Endothelial cell (in vitro differentiated cells): ENCODE results near the gene EHMT1. TPM values are rescaled to one million over a fixed set of nuclear protein-coding genes. Genes with fewer than 3 reads are reported as not detected.
"Not testable (repeated sequence)": the region's sequence is repeated elsewhere in the genome, so short reads cannot be mapped to it uniquely, and the experiment has no call there.

Experiments used
- DNase-seq: peaks from one replicate; pipeline ENCODE4 v3.0.0; 2021; ENCODE audit warnings: low spot score
- H3K27ac Mint-ChIP-seq: one replicate; pipeline ENCODE4 v1.8.0; 2021; ENCODE audit warnings: mixed read lengths, inconsistent platforms; ENCODE audit not compliant: unreplicated experiment
- H3K27me3 Mint-ChIP-seq: one replicate; pipeline ENCODE4 v1.8.0; 2021; ENCODE audit warnings: mild to moderate bottlenecking, moderate library complexity, mixed read lengths, inconsistent platforms; ENCODE audit not compliant: unreplicated experiment
- H3K36me3 Mint-ChIP-seq: one replicate; pipeline ENCODE4 v1.8.0; 2021; ENCODE audit warnings: mild to moderate bottlenecking, low read depth, mixed read lengths, inconsistent platforms; ENCODE audit not compliant: unreplicated experiment
- H3K4me1 Mint-ChIP-seq: one replicate; pipeline ENCODE4 v1.8.0; 2021; ENCODE audit warnings: mild to moderate bottlenecking, mixed read lengths, inconsistent platforms; ENCODE audit not compliant: unreplicated experiment
- H3K4me3 Mint-ChIP-seq: one replicate; pipeline ENCODE4 v1.8.0; 2021; ENCODE audit warnings: mild to moderate bottlenecking, mixed read lengths, inconsistent platforms; ENCODE audit not compliant: unreplicated experiment
- H3K9me3 Mint-ChIP-seq: one replicate; pipeline ENCODE4 v1.8.0; 2021; ENCODE audit warnings: mixed read lengths, inconsistent platforms; ENCODE audit not compliant: unreplicated experiment
- CTCF ChIP-seq: fragments of 200-600 bp; sonication (generic); IDR thresholded peaks from one replicate; pipeline ENCODE4 v1.5.0; 2021; ENCODE audit warnings: antibody characterized with exemption; ENCODE audit not compliant: unreplicated experiment
- total RNA-seq: library from RNA; stranded (reverse); fragmentation: NEBNext Ultra II Directional; extraction: Animal tissue kit (Norgen Biotek cat#: 25700); gene quantifications from one replicate; pipeline ENCODE4 v1.2.1, GENCODE V29; 2021; ENCODE audit not compliant: unreplicated experiment

EHMT1 gene
- total RNA-seq, 1 donor from 2014 or later, result 120 TPM

DNA sequence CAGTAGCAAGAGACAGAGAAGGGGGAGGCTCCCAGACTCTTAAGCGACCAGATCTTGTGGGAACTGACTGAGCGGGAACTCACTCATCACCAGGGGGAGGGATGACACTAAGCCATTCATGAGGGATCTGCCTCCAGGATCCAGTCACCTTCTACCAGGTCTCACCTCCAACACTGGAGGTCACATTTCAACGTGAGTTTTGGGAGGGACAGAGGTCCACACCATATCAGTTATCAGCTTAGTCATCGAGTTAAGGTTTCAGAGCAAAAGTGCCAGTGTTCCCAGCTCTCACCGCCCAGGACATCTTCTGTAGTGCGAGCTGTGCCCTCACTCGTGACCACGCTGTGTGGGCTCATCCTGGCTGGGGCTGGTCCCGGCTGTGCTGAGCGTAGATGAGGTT, 160.1 kb downstream of the EHMT1 start:
- Mint-ChIP-seq H3K27ac (no peak overlapping the region), H3K9me3 (no peaks in the 10 kb centered on the region), H3K36me3 (peaks cover 43% of the 10 kb centered on the region), H3K4me1 (peaks cover 3% of the 10 kb centered on the region), H3K27me3 (peaks cover 3% of the 10 kb centered on the region), H3K4me3 (no peak overlapping the region)
- TF ChIP-seq CTCF, result no peak
- DNase-seq, result no peak

DNA sequence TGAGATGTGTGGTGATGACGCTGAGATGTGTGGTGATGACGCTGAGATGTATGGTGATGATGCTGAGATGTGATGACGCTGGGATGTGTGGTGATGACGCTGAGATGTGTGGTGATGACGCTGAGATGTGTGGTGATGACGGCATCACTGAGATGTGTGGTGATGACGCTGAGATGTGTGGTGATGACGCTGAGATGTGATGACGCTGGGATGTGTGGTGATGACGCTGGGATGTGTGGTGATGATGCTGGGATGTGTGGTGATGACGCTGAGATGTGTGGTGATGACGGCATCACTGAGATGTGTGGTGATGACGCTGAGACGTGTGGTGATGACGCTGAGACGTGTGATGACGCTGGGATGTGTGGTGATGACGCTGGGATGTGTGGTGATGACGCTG, 161.2 kb downstream of the EHMT1 start:
- H3K27ac Mint-ChIP-seq, H3K4me1 Mint-ChIP-seq, H3K9me3 Mint-ChIP-seq, H3K4me3 Mint-ChIP-seq, DNase-seq, H3K27me3 Mint-ChIP-seq: not testable (repeated sequence)
- peaks cover 43% of the 10 kb centered on the region for H3K36me3 Mint-ChIP-seq

- peaks cover 33% of the 10 kb centered on the region for H3K36me3 Mint-ChIP-seq
- H3K27me3 Mint-ChIP-seq, result peaks cover 3% of the 10 kb centered on the region
- no peak overlapping the region for H3K27ac Mint-ChIP-seq
- no peaks in the 10 kb centered on the region for H3K9me3 Mint-ChIP-seq
- peaks cover 12% of the 10 kb centered on the region for H3K4me1 Mint-ChIP-seq
- TF ChIP-seq CTCF, result no peak
- H3K4me3 Mint-ChIP-seq, result no peak overlapping the region
- DNase-seq, result no peak
Measured at GRCh38 chr9:137781906-137782585, 163.2 kb downstream of the EHMT1 start.

DNA sequence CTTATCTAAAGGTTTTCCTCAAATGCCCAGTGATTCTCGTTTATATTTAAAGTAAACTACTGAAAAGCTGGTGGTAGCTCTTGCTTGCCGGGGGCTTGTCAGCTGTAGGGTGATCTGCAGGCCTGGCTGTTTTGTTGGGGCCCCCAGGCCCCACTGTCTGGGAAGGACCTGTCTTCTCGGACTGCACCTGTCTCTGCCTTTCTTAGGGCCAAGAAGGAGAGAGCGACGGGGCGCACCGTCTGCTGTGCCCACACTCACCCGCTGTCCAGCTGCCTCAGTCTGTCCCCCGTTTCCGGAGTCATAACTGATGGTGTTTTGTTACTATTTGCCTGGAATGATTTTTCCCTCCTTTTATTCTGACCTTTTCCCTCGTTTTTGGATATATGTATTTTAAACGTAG, 164.7 kb downstream of the EHMT1 start:
- Mint-ChIP-seq H3K36me3 (peaks cover 30% of the 10 kb centered on the region), H3K9me3 (no peaks in the 10 kb centered on the region), H3K27me3 (peaks cover 4% of the 10 kb centered on the region), H3K4me3 (peak overlapping the region; percentile 56), H3K4me1 (peaks cover 11% of the 10 kb centered on the region), H3K27ac (peak overlapping the region; percentile 39)
- DNase-seq, result no peak
- TF ChIP-seq CTCF, result no peak

DNA sequence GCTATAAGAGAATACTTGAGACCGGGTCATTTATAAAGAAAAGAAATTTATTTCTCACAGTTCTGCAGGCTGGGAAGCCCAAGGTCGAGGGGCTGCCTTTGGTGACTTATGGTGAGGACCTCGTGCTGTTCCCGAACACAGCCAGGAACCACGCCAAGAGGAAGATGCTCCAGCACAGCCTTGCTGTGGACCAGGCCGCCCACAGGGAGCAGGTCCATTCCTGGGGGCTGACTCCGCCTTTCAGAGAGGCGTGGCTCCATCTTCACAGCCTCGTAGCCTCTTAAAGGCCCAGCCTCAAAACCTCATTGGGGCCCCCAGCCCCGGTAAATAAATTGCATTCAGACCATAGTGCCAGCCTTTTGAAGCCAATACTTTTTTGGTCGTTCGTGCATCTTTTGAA, 165.2 kb downstream of the EHMT1 start:
- H3K4me1 Mint-ChIP-seq, result peaks cover 9% of the 10 kb centered on the region

More for the DNA sequence above, 165.2 kb downstream of the EHMT1 start:
- H3K4me3 Mint-ChIP-seq, result no peak overlapping the region
- no peaks in the 10 kb centered on the region for H3K9me3 Mint-ChIP-seq
- no peak overlapping the region for H3K27ac Mint-ChIP-seq
- no peak for DNase-seq
- peaks cover 25% of the 10 kb centered on the region for H3K36me3 Mint-ChIP-seq
- H3K27me3 Mint-ChIP-seq, result peaks cover 2% of the 10 kb centered on the region
- no peak for TF ChIP-seq CTCF
